ENCODE measurements around the gene KCNQ5. TPM values are rescaled to one million over a fixed set of nuclear protein-coding genes. Genes with fewer than 3 reads are reported as not detected.

Gene KCNQ5
- total RNA-seq, 4 donors from 2014 or later: 0.14 to 1.2 (median 0.48) TPM; not detected in 1

GRCh38 chr6:73156793-73157767, 535.2 kb downstream of the KCNQ5 start:
- Histone ChIP-seq H3K9me3 (no peaks in the 10 kb centered on the region), H3K4me3 (no peak overlapping the region), H3K4me1 (no peaks in the 10 kb centered on the region), H3K36me3 (no peaks in the 10 kb centered on the region), H3K27ac (no peak overlapping the region), H3K27me3 (no peaks in the 10 kb centered on the region)
- in situ Hi-C loops (cut with MboI; ENCODE audit: low pct_ligation_motif_present in 1 of 4, low pct_unique_long_range_greater_than_20kb in 1 of 4, low sequenced_read_pairs in 3 of 4): no loop called here
- intact Hi-C loops (cut with DNase I; ENCODE audit: low total_unique reads): no loop called here
- DNase-seq: no peak
- TF ChIP-seq POLR2A (IDR thresholded peaks at IDR 0.05): no peak
- 94 to 95% methylated on average over 17 to 39 of the region's 41 CpGs for WGBS, 2 donors (ENCODE audit: low coverage in 1 of 2)

GRCh38 chr6:73157870-73158269, 536.0 kb downstream of the KCNQ5 start:
- no peak for DNase-seq
- Histone ChIP-seq H3K27ac (no peak overlapping the region), H3K9me3 (no peaks in the 10 kb centered on the region), H3K36me3 (no peaks in the 10 kb centered on the region), H3K4me1 (no peaks in the 10 kb centered on the region), H3K4me3 (no peak overlapping the region), H3K27me3 (no peaks in the 10 kb centered on the region)
- intact Hi-C loops (cut with DNase I; ENCODE audit: low total_unique reads): no loop called here
- no peak for TF ChIP-seq CTCF (IDR thresholded peaks at IDR 0.05)
- TF ChIP-seq POLR2A (IDR thresholded peaks at IDR 0.05): no peak
- TF ChIP-seq EP300 (IDR thresholded peaks at IDR 0.05; ENCODE audit: low read depth): no peak
- no peak for TF ChIP-seq POLR2AphosphoS5 (IDR thresholded peaks at IDR 0.05)
- 82 to 97% methylated on average over 12 to 25 of the region's 34 CpGs for WGBS, 2 donors (ENCODE audit: low coverage in 1 of 2)
- in situ Hi-C loops (cut with MboI; ENCODE audit: low pct_ligation_motif_present in 1 of 4, low pct_unique_long_range_greater_than_20kb in 1 of 4, low sequenced_read_pairs in 3 of 4): no loop called here

GRCh38 chr6:73169111-73169510, 547.2 kb downstream of the KCNQ5 start:
- H3K4me1 ChIP-seq: no peaks in the 10 kb centered on the region
- no peak overlapping the region for H3K4me3 ChIP-seq
- no peaks in the 10 kb centered on the region for H3K36me3 ChIP-seq
- WGBS, 2 donors (ENCODE audit: low coverage in 1 of 2): 61 to 88% methylated on average over 1 to 4 of the region's 4 CpGs
- TF ChIP-seq POLR2A (IDR thresholded peaks at IDR 0.05): no peak
- TF ChIP-seq POLR2AphosphoS5 (IDR thresholded peaks at IDR 0.05): no peak
- TF ChIP-seq EP300 (IDR thresholded peaks at IDR 0.05; ENCODE audit: low read depth): no peak
- TF ChIP-seq CTCF (IDR thresholded peaks at IDR 0.05): no peak
- in situ Hi-C loops (cut with MboI; ENCODE audit: low pct_ligation_motif_present in 1 of 4, low pct_unique_long_range_greater_than_20kb in 1 of 4, low sequenced_read_pairs in 3 of 4): no loop called here
- DNase-seq: no peak
- no peak overlapping the region for H3K27ac ChIP-seq
- H3K9me3 ChIP-seq: no peaks in the 10 kb centered on the region
- H3K27me3 ChIP-seq: no peaks in the 10 kb centered on the region
- intact Hi-C loops (cut with DNase I; ENCODE audit: low total_unique reads): no loop called here

GRCh38 chr6:73169633-73170032, 547.8 kb downstream of the KCNQ5 start:
- Histone ChIP-seq H3K4me3 (no peak overlapping the region), H3K9me3 (no peaks in the 10 kb centered on the region), H3K36me3 (no peaks in the 10 kb centered on the region), H3K27me3 (no peaks in the 10 kb centered on the region), H3K4me1 (no peaks in the 10 kb centered on the region), H3K27ac (no peak overlapping the region)
- in situ Hi-C loops (cut with MboI; ENCODE audit: low pct_ligation_motif_present in 1 of 4, low pct_unique_long_range_greater_than_20kb in 1 of 4, low sequenced_read_pairs in 3 of 4) (no loop called here), intact Hi-C loops (cut with DNase I; ENCODE audit: low total_unique reads) (no loop called here)
- WGBS, 2 donors (ENCODE audit: low coverage in 1 of 2): 83 to 91% methylated on average over 5 of the region's 5 CpGs
- DNase-seq: no peak
- TF ChIP-seq POLR2AphosphoS5 (IDR thresholded peaks at IDR 0.05) (no peak), EP300 (IDR thresholded peaks at IDR 0.05; ENCODE audit: low read depth) (no peak), CTCF (IDR thresholded peaks at IDR 0.05) (no peak)

Data from transverse colon (tissue), 4 donors.